ENCODE data around the gene SH2D2A.
A peak's percentile ranks its signal among the peaks of the same experiment; 100 is the strongest.
"Not testable (repeated sequence)": the region's sequence is repeated elsewhere in the genome, so short reads cannot be mapped to it uniquely, and the experiment has no call there.

Gene SH2D2A

GRCh38 chr1:156768610-156769295 lies 47.9 kb downstream of the SH2D2A start:
- no peak for DNase-seq (ENCODE audit: low spot score)

GRCh38 chr1:156767879-156768604 lies 48.6 kb downstream of the SH2D2A start:
- peak; percentile 22 for DNase-seq (ENCODE audit: low spot score)

GRCh38 chr1:156767101-156767878 lies 49.4 kb downstream of the SH2D2A start, which contains the start of gene PRCC:
TSS of gene PRCC (plus strand) at chr1:156767535. CDS start at chr1:156767772, 237 bp downstream.
- DNase-seq (ENCODE audit: low spot score) = peak; percentile 93

- DNase-seq (ENCODE audit: low spot score) = peak; percentile 25
Observed at GRCh38 chr1:156766298-156767100, 50.1 kb downstream of the SH2D2A start.

GRCh38 chr1:156765666-156766065 lies 51.0 kb downstream of the SH2D2A start:
- no peak for DNase-seq (ENCODE audit: low spot score)

- DNase-seq (ENCODE audit: low spot score) = not testable (repeated sequence)
Observed at GRCh38 chr1:156765136-156765535, 51.5 kb downstream of the SH2D2A start.

- no peak for DNase-seq (ENCODE audit: low spot score)
Observed at GRCh38 chr1:156760796-156761104, 55.9 kb downstream of the SH2D2A start.

GRCh38 chr1:156760092-156760795 lies 56.4 kb downstream of the SH2D2A start:
- DNase-seq (ENCODE audit: low spot score) = no peak

GRCh38 chr1:156757572-156758253 lies 58.9 kb downstream of the SH2D2A start:
- DNase-seq (ENCODE audit: low spot score) = not testable (repeated sequence)

- no peak for DNase-seq (ENCODE audit: low spot score)
Observed at GRCh38 chr1:156756355-156756754, 60.3 kb downstream of the SH2D2A start.
